NCI-H748 treated with DMSO at 0.1 percent for 48 hours (cell line): ENCODE data around the gene APEH.
"Not testable (repeated sequence)": the region's sequence is repeated elsewhere in the genome, so short reads cannot be mapped to it uniquely, and the experiment has no call there.

Experiments used
- DNase-seq: peaks from one replicate; lab custom pipeline; 2025; lab: John Stamatoyannopoulos, UW

APEH gene

GRCh38 chr3:49668861-49669260, 5.3 kb upstream of the APEH start:
- DNase-seq = no peak

GRCh38 chr3:49669352-49669751, 4.8 kb upstream of the APEH start:
- DNase-seq = no peak

GRCh38 chr3:49670940-49671290, 3.2 kb upstream of the APEH start:
- DNase-seq = no peak

- no peak for DNase-seq
Measured at GRCh38 chr3:49671291-49672288, 2.6 kb upstream of the APEH start.

GRCh38 chr3:49673121-49673714, 933 bp upstream of the APEH start:
- DNase-seq = no peak

- DNase-seq = no peak
Measured at GRCh38 chr3:49674497-49674983, 389 bp downstream of the APEH start.

- DNase-seq = no peak
Measured at GRCh38 chr3:49675912-49676311, 1.8 kb downstream of the APEH start.

GRCh38 chr3:49680493-49681231, 6.5 kb downstream of the APEH start:
- DNase-seq = no peak

- no peak for DNase-seq
Measured at GRCh38 chr3:49681232-49681522, 7.0 kb downstream of the APEH start.

GRCh38 chr3:49681543-49681942, 7.4 kb downstream of the APEH start:
- no peak for DNase-seq

GRCh38 chr3:49683162-49683561, 9.0 kb downstream of the APEH start:
- DNase-seq = no peak

- DNase-seq = not testable (repeated sequence)
Measured at GRCh38 chr3:49684453-49684852, 10.3 kb downstream of the APEH start.

- not testable (repeated sequence) for DNase-seq
Measured at GRCh38 chr3:49685103-49685502, 11.0 kb downstream of the APEH start.

GRCh38 chr3:49685846-49686245, 11.7 kb downstream of the APEH start:
- DNase-seq = not testable (repeated sequence)

GRCh38 chr3:49686346-49686745, 12.2 kb downstream of the APEH start:
- not testable (repeated sequence) for DNase-seq

GRCh38 chr3:49686769-49687423, 12.7 kb downstream of the APEH start:
- DNase-seq = not testable (repeated sequence)

GRCh38 chr3:49687424-49687795, 13.3 kb downstream of the APEH start:
- DNase-seq = not testable (repeated sequence)

- not testable (repeated sequence) for DNase-seq
Measured at GRCh38 chr3:49688338-49689045, 14.3 kb downstream of the APEH start.

GRCh38 chr3:49689046-49689907, 15.1 kb downstream of the APEH start, which contains the start of the genes MST1 and RNF123:
Gene MST1, minus strand, starts transcription at chr3:49689474. Its CDS starts 783 bp downstream, at chr3:49688691.
Gene RNF123, plus strand, starts transcription at chr3:49689557. Its CDS starts 1,609 bp downstream, at chr3:49691166.
- no peak for DNase-seq

- not testable (repeated sequence) for DNase-seq
Measured at GRCh38 chr3:49689908-49690624, 15.9 kb downstream of the APEH start.
